ENCODE data around the gene BRSK1.

BRSK1 gene

GRCh38 chr19:55249841-55250240 lies 34.0 kb upstream of the BRSK1 start:
- TF ChIP-seq ZFX (IDR thresholded peaks at IDR 0.05; ENCODE audit: borderline replicate concordance), result no peak
- TF ChIP-seq, protein P1, sequence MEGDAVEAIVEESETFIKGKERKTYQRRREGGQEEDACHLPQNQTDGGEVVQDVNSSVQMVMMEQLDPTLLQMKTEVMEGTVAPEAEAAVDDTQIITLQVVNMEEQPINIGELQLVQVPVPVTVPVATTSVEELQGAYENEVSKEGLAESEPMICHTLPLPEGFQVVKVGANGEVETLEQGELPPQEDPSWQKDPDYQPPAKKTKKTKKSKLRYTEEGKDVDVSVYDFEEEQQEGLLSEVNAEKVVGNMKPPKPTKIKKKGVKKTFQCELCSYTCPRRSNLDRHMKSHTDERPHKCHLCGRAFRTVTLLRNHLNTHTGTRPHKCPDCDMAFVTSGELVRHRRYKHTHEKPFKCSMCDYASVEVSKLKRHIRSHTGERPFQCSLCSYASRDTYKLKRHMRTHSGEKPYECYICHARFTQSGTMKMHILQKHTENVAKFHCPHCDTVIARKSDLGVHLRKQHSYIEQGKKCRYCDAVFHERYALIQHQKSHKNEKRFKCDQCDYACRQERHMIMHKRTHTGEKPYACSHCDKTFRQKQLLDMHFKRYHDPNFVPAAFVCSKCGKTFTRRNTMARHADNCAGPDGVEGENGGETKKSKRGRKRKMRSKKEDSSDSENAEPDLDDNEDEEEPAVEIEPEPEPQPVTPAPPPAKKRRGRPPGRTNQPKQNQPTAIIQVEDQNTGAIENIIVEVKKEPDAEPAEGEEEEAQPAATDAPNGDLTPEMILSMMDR (IDR thresholded peaks at IDR 0.05), result no peak
- H3K27ac ChIP-seq, result no peak overlapping the region

GRCh38 chr19:55250262-55251036 lies 33.3 kb upstream of the BRSK1 start:
- no peak overlapping the region for H3K27ac ChIP-seq
- TF ChIP-seq, protein P1 (IDR thresholded peaks at IDR 0.05), result no peak
- TF ChIP-seq ZFX (IDR thresholded peaks at IDR 0.05; ENCODE audit: borderline replicate concordance), result no peak

- no peak for TF ChIP-seq ZFX (IDR thresholded peaks at IDR 0.05; ENCODE audit: borderline replicate concordance)
- TF ChIP-seq, protein P1 (IDR thresholded peaks at IDR 0.05), result no peak
Measured at GRCh38 chr19:55251341-55252081, 32.3 kb upstream of the BRSK1 start.

GRCh38 chr19:55252760-55253663 lies 30.8 kb upstream of the BRSK1 start:
- H3K27ac ChIP-seq, result no peak overlapping the region
- TF ChIP-seq ZFX (IDR thresholded peaks at IDR 0.05; ENCODE audit: borderline replicate concordance), result no peak
- TF ChIP-seq, protein P1 (IDR thresholded peaks at IDR 0.05), result no peak

More at GRCh38 chr19:55251341-55252081, 32.3 kb upstream of the BRSK1 start:
- no peak overlapping the region for H3K27ac ChIP-seq

- H3K27ac ChIP-seq, result no peak overlapping the region
- TF ChIP-seq, protein P1 (IDR thresholded peaks at IDR 0.05), result no peak
- no peak for TF ChIP-seq ZFX (IDR thresholded peaks at IDR 0.05; ENCODE audit: borderline replicate concordance)
Measured at GRCh38 chr19:55253842-55254624, 29.8 kb upstream of the BRSK1 start.

DNA sequence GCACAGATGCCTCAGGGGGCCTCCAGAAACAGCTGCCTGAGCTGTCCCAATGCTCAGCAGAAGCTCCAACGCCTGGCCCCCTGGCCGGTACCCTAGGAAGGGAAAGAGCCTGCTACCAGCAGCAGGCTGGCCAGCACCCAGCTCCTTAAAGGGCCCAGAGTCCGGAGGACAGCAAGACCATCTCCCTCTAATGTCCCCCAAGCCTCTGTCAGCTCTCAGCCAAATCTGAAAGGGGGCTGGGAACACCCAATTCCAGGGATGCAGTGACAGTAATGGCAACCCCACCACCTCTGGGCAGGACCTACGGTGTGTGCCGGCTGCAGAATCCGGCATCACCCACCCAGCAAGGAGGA lies 29.2 kb upstream of the BRSK1 start:
- TF ChIP-seq, protein P1 (IDR thresholded peaks at IDR 0.05), result no peak
- TF ChIP-seq ZFX (IDR thresholded peaks at IDR 0.05; ENCODE audit: borderline replicate concordance), result no peak
- no peak overlapping the region for H3K27ac ChIP-seq

Data from 22Rv1 (cell line).